PC-9 (cell line): ENCODE data around the gene LBH.

Experiments
- EZH2 ChIP-seq: fragments of 200-600 bp; sonication (generic); IDR thresholded peaks from 2 replicates; pipeline ENCODE4 v1.8.0; 2017; ENCODE audit warnings: antibody characterized with exemption, low read depth
- TF ChIP-seq, protein P1 (sequence below): fragments of 200-600 bp; sonication (generic); conservative IDR thresholded peaks from 2 replicates; pipeline ENCODE4 v1.6.1; 2017; ENCODE audit warnings: mixed run types, antibody characterized with exemption, mild to moderate bottlenecking, moderate library complexity

DNA sequence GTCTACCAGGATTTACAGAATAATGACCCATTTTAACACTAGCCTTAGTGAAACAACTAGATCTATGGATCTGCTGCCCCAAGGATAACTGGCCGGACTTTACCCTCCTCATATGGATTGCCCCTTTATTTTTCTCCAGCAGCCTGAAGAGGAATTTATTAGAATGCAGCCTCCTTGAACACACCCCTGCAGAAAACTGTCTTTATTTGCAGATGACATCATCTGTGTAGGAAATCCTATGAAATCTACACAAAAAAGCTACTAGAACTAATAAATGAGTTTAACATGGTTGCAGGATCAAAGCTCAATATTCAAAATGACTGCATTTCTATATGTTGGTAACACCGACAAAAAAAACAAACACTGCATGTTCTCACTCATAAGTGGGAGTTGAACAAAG, 29.6 kb downstream of the LBH start:
- TF ChIP-seq, protein P1, sequence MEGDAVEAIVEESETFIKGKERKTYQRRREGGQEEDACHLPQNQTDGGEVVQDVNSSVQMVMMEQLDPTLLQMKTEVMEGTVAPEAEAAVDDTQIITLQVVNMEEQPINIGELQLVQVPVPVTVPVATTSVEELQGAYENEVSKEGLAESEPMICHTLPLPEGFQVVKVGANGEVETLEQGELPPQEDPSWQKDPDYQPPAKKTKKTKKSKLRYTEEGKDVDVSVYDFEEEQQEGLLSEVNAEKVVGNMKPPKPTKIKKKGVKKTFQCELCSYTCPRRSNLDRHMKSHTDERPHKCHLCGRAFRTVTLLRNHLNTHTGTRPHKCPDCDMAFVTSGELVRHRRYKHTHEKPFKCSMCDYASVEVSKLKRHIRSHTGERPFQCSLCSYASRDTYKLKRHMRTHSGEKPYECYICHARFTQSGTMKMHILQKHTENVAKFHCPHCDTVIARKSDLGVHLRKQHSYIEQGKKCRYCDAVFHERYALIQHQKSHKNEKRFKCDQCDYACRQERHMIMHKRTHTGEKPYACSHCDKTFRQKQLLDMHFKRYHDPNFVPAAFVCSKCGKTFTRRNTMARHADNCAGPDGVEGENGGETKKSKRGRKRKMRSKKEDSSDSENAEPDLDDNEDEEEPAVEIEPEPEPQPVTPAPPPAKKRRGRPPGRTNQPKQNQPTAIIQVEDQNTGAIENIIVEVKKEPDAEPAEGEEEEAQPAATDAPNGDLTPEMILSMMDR = no peak
- TF ChIP-seq EZH2 = no peak
